CD4-positive, alpha-beta T cell treated with Interleukin-2 at 100 ng/mL for 4 hours (primary cell): ENCODE data around the gene UTF1.
"Not testable (repeated sequence)": the region's sequence is repeated elsewhere in the genome, so short reads cannot be mapped to it uniquely, and the experiment has no call there.

Experiments used
- DNase-seq: peaks from one replicate; pipeline ENCODE4 v3.0.0-alpha.2; 2020; ENCODE audit warnings: low spot score

Gene UTF1

DNA sequence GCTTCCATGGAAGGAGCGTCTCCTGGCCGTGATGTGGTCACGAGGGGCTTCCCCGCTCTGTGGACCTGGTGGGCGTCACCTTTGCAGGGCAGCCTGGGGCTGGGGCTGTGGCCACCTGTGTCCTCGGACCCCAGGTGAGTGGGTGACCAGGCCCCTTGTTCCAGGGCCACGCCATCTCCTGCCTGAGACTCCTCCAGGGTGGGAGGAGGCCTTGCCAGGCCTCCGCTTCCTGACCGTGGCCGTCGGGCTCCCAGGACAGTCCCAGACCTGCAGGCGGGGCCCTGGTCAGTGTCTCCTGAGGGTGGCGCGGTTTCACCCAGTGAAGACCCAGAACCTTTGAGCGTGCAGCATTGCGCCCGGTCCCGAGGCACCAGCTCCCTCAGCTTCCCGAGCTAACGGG, 20.4 kb upstream of the UTF1 start:
- DNase-seq, result no peak

- no peak for DNase-seq
Observed at GRCh38 chr10:133210398-133211140, 19.4 kb upstream of the UTF1 start.

- no peak for DNase-seq
Observed at GRCh38 chr10:133211141-133211830, 18.7 kb upstream of the UTF1 start.

DNA sequence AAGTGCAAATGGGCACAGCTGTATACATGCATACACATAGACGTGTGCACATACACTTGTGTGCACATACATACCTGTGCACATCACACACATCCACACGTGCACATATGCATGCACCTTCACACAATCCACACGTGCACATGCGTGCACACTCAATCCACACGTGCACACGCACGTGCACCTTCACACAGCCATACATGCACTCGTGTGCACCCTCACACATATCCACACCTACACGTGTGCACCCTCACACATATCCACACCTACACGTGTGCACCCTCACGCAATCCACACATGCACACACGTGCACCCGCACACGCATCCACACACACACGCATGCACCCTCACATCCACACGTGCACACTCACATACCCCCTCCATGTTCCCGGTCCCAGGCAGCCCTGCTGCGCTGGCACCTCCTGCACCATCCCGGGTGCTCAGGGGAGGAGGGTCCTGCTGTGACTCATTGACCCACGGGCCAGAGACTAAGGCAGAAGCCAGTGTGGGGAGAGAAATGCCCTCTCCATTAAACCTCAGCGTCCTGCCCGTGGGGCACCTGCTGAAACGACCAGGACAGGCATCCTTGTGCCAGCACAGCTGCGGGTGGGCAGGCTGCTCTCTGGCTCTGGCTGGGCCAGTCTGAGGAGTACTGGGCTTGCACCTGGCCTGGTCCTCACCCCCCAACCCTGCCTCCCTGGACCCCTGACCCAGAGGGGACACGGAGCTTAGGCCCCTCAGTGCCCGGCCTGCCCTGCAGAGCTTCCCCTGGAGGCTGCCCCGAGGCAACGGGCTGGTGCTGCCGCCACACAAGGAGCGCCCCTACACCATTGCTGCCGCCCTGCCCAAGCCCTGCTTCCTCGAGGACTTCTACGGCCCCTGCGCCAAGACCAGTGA, 17.8 kb upstream of the UTF1 start:
- DNase-seq, result no peak

DNA sequence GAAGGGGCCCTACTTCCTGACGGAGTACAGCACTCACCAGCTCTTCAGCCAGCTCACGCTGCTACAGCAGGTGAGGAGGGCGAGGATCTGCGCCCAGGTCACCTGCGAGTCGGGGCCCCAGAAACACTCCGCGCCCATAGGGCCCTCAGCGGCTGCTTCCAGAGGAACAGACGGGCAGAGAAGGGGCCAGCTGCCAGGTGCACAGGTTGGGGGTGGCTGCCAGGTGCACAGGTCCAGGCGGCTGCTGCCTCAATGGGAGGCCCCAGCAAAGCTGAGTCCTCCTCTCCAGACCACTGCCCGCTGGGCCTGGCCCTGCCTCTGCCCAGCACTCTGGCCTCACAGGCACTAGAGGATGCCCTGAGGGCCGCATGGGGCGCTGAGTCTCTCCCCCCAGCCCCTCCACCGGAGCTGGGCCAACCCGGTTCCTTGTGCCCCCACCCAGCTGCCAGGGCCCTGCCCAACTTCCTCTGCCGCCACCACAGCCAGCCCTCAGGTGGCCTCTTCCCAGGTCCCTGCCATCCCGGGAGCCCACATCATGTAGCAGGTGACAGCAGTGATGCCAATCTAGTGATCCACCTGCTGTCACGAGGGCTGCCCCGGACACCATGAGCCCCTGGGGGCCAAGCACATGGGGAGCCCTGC, 17.0 kb upstream of the UTF1 start:
- no peak for DNase-seq

GRCh38 chr10:133213641-133214467, 16.2 kb upstream of the UTF1 start:
- no peak for DNase-seq

- DNase-seq, result no peak
Observed at GRCh38 chr10:133214468-133215410, 15.3 kb upstream of the UTF1 start.

DNA sequence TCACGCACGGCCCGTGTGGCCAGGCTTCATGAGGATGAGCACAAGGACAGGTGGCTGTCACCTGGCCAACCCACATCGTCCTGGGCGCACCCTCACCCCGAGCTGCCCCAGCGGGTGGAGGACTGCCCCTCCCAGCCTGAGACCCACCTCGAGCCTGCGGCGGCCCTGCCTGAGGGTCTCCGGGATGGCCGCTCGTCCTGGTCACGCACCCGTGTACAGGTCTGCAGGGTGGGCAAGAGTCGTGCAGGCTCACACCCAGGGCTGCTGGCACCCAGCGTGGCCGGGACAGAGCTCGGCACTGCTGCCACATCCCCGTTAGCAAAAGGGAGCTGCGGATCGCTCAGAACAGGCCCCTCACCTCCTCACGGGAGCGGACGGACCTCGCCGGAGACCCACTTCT, 14.4 kb upstream of the UTF1 start:
- DNase-seq, result no peak

GRCh38 chr10:133216776-133217175, 13.2 kb upstream of the UTF1 start:
- no peak for DNase-seq

DNA sequence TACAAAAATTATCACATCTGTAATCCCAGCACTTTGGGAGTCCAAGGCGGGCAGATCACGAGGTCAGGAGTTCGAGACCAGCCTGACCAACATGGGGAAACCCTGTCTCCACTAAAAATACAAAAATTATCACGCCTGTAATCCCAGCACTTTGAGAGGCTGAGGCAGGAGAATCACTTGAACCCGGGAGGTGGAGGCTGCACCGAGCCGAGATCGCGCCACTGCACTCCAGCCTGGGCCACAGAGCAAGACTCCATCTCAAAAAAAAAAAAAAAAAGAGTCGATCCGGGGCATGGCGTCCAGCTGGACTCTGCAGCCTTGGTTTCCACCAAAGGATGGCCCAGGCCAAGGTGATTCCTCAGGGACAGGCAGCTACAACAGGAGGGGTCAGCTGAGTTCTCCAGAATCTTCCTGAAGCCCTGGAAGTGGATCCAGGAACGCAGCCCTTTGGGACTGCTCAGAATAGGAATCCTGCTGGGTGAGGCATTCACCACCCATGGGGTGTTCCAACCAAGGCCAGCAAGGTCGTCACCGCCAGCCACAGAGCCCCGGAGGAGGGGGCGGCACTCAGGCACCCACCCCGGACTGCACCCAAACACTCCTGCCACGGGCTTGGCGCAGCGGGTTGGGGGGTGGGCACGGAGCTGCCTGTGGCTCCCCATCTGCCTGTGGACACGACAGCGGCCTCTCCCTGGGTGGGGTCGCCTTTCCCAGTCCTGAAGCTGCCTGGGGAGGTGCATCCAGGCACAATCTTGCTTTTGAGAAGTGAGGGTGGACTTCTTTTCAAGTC, 12.0 kb upstream of the UTF1 start:
- no peak for DNase-seq

DNA sequence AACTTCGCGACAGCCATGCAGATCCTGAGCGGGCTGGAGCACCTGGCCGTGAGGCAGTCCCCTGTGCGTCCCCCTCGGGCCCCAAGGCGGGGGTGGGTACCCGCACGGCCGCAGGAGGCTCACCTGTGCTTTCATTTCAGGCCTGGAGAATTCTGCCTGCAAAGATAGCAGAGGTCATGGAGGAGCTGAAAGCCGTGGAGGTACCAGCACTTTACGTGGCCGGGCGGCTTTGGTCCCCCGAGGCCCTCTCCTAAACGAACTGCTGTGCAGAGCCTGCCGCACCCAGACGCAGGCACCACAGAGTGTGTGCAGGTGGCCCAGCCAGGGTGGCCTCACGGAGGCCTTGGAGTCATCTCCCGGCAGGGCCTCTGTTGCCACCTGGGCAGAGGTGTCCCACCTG, 11.1 kb upstream of the UTF1 start:
- no peak for DNase-seq

GRCh38 chr10:133219782-133220181, 10.2 kb upstream of the UTF1 start:
- no peak for DNase-seq

DNA sequence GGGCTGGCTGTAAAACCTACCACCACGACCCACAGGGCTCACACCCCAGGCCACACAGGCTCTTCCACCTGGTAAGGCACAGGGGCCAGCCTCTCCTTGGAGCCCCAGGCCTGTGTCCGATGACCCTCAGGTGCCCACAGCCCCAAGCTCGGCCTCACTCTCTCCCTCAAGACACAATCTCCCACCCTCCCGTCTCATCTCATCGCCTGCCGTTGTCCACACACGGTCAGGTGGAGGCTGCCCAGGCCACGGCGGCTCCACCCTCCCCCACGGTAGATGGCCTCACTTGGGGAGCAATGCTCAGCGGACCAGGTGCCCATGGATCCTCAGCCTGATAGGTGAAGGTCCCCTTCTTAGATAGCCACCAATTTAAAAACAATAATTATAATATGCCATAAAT, 8.7 kb upstream of the UTF1 start:
- no peak for DNase-seq

DNA sequence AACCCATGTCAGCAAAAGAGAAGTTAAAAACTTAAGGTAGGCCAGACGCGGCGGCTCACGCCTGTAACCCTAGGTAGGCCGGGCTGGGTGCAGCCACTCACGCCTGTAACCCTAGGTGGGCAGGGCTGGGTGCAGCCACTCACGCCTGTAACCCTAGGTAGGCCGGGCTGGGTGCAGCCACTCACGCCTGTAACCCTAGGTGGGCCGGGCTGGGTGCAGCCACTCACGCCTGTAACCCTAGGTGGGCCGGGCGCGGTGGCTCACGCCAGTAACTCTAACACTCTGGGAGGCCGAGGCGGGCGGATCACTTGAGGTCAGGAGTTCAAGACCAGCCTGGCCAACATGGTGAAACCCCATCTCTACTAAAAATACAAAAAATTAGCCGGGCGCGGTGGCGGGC, 8.3 kb upstream of the UTF1 start:
- DNase-seq, result not testable (repeated sequence)

GRCh38 chr10:133224076-133224475, 5.9 kb upstream of the UTF1 start:
- DNase-seq, result no peak

DNA sequence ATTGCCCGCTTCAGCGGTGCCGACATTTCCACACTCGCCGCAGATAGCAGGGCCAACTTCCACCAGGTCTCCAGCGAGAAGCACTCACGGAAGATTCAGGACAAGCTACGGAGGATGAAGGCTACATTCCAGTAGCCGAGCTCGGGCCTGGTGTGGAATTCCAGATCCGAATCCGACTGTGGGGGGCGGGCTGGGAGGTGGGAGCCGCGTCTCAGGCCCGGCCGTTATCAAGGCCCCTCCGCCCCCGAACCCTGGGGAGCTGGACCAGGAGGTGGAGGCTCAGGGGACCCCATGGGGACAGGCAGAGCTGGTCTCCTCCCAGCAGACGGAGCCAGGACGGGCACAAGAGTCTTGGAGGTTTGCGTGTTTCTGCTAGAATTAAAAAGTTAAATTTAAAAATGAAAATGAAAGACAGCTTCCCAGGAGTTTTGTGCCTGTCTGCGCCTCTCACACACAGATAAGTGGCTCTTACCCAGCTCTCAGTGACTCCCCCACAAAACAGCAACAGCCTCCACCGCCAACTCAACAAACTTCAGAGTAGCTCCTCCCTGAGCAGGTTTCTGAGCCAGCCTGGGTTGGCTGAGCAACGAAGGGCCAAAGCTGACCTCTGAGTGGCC, 5.2 kb upstream of the UTF1 start:
- DNase-seq, result no peak

- peak; percentile 18 for DNase-seq
Observed at GRCh38 chr10:133225707-133226191, 4.3 kb upstream of the UTF1 start.

GRCh38 chr10:133226251-133226808, 3.7 kb upstream of the UTF1 start:
- DNase-seq, result no peak
